GM12878 (cell line): ENCODE data around the gene COQ8B. TPM values are rescaled to one million over a fixed set of nuclear protein-coding genes. Genes with fewer than 3 reads are reported as not detected.

Source experiments
- ATAC-seq: fragments of 200-7000 bp; cut with Tn5 transposase; 3 replicates; pipeline ENCODE4 v1.9.1; 2020; ENCODE audit warnings: mild to moderate bottlenecking, moderate library complexity
- BruUV-seq: library from RNA; stranded (reverse); fragments of 400-500 nt; replicated peaks from 2 replicates; lab custom pipeline; 2021; lab: Mats Ljungman, UMichigan
- CTCF ChIA-PET: fragments of 300-600 bp; sonication (Branson Sonifier 250); formaldehyde crosslinking; extraction: SDS; loops from one replicate; lab custom pipeline; 2021; ENCODE audit warnings: inconsistent platforms; lab: Yijun Ruan, JAX
- POLR2A ChIA-PET: fragments of 350-600 bp; formaldehyde crosslinking; extraction: SDS; loops from one replicate; lab custom pipeline; 2021; ENCODE audit warnings: inconsistent platforms; lab: Charles Lee
- RAD21 ChIA-PET: fragments of 300-600 bp; sonication (Branson Sonifier 250); formaldehyde crosslinking; loops from one replicate; lab custom pipeline; 2023; ENCODE audit warnings: antibody characterized with exemption; ENCODE audit not compliant: unreplicated experiment; lab: Charles Lee
- SMC1A ChIA-PET: fragments of 300-600 bp; sonication (Branson Sonifier 250); formaldehyde crosslinking; loops from one replicate; lab custom pipeline; 2023; ENCODE audit not compliant: unreplicated experiment, uncharacterized antibody; lab: Charles Lee
- DNase-seq: peaks from one replicate; pipeline ENCODE4 v3.0.0-alpha.2; 2011; ENCODE audit warnings: low read depth, low spot score
- FAIRE-seq: peaks from 3 replicates; lab custom pipeline; 2011; peaks lifted over from hg19 to GRCh38; lab: Jason Lieb, UNC
- H2AFZ ChIP-seq: 2 replicates; pipeline ENCODE4 v1.6.0; 2011; ENCODE audit warnings: low read depth, low read length, control low read depth; ENCODE audit not compliant: control insufficient read depth
- H3K27ac ChIP-seq: 2 replicates; pipeline ENCODE4 v1.5.1; 2011; ENCODE audit warnings: control low read depth; ENCODE audit not compliant: control insufficient read depth, insufficient read depth
- H3K27me3 ChIP-seq, 2 experiments: replicated peaks in 1 of 2; 2 replicates each; pipeline versions ENCODE4 v1.6.0 to v1.6.1; 2011; ENCODE audit warnings: low read length in 1 of 2; ENCODE audit not compliant: control insufficient read depth in 2 of 2, insufficient read depth in 2 of 2
- H3K36me3 ChIP-seq, 2 experiments: 2 replicates each; pipeline ENCODE4 v1.5.1; 2011; ENCODE audit warnings: low read length in 1 of 2; ENCODE audit not compliant: control insufficient read depth in 2 of 2, insufficient read depth in 2 of 2
- H3K4me1 ChIP-seq: 2 replicates; pipeline ENCODE4 v1.6.1; 2011; ENCODE audit warnings: mild to moderate bottlenecking, low read length, moderate library complexity, mixed read lengths; ENCODE audit not compliant: control insufficient read depth, insufficient read depth
- H3K4me2 ChIP-seq: 2 replicates; pipeline ENCODE4 v1.6.0; 2011; ENCODE audit warnings: control low read depth; ENCODE audit not compliant: control insufficient read depth, insufficient read depth
- H3K4me3 ChIP-seq: fragments of 200-600 bp; sonication (generic); 2 replicates; pipeline ENCODE4 v1.5.1; 2016
- H3K79me2 ChIP-seq: 2 replicates; pipeline ENCODE4 v1.6.0; 2011; ENCODE audit warnings: low read length; ENCODE audit not compliant: control insufficient read depth, insufficient read depth
- H3K9ac ChIP-seq: 2 replicates; pipeline ENCODE4 v1.8.0; 2011; ENCODE audit warnings: low read length, control low read depth, mixed read lengths; ENCODE audit not compliant: control insufficient read depth, insufficient read depth
- H3K9me3 ChIP-seq: replicated peaks from 3 replicates; pipeline ENCODE4 v1.5.1; 2011; ENCODE audit warnings: mild to moderate bottlenecking, low read length; ENCODE audit not compliant: control insufficient read depth, insufficient read depth
- H4K20me1 ChIP-seq: 2 replicates; pipeline ENCODE4 v1.6.0; 2011; ENCODE audit not compliant: control insufficient read depth, insufficient read depth
- CBX3 ChIP-seq: fragments of 200-600 bp; sonication (generic); IDR thresholded peaks from 2 replicates; pipeline ENCODE4 v1.6.1; 2016; ENCODE audit warnings: low read depth, borderline replicate concordance
- E2F8 ChIP-seq: fragments of 450-650 bp; IDR thresholded peaks from 2 replicates; pipeline ENCODE4 v1.6.1; 2018; ENCODE audit warnings: mild to moderate bottlenecking, low read depth, moderate library complexity; ENCODE audit not compliant: partially characterized antibody
- EZH2 ChIP-seq: IDR thresholded peaks from 2 replicates; pipeline ENCODE4 v1.6.1; 2012; ENCODE audit warnings: low read depth, mild to moderate bottlenecking, control low read depth, inconsistent platforms, low read length, borderline replicate concordance; ENCODE audit not compliant: control insufficient read depth
- NFXL1 ChIP-seq: fragments of 450-650 bp; IDR thresholded peaks from 2 replicates; pipeline ENCODE4 v1.6.1; 2017; ENCODE audit warnings: antibody characterized with exemption, mild to moderate bottlenecking, borderline replicate concordance
- NKRF ChIP-seq: fragments of 450-650 bp; conservative IDR thresholded peaks from 2 replicates; pipeline ENCODE4 v1.6.1; 2017; ENCODE audit warnings: mild to moderate bottlenecking, moderate library complexity
- NR2C2 ChIP-seq: IDR thresholded peaks from 2 replicates; pipeline ENCODE4 v1.6.1; 2011; ENCODE audit warnings: borderline replicate concordance, low read depth; ENCODE audit not compliant: control insufficient read depth, insufficient read length
- POLR2AphosphoS2 ChIP-seq: IDR thresholded peaks from 2 replicates; pipeline ENCODE4 v1.6.1; 2011; ENCODE audit warnings: low read depth, mild to moderate bottlenecking, low read length, improper control_type of control experiment, moderate library complexity
- RELB ChIP-seq: fragments of 450-650 bp; IDR thresholded peaks from 2 replicates; pipeline ENCODE4 v1.6.1; 2017; ENCODE audit warnings: low read depth, mild to moderate bottlenecking, moderate library complexity
- ZBTB40 ChIP-seq: fragments of 450-650 bp; IDR thresholded peaks from 2 replicates; pipeline ENCODE4 v1.6.1; 2016; ENCODE audit warnings: mild to moderate bottlenecking, moderate library complexity, borderline replicate concordance
- ZNF207 ChIP-seq: fragments of 450-650 bp; IDR thresholded peaks from 2 replicates; pipeline ENCODE4 v1.6.1; 2014; ENCODE audit warnings: antibody characterized with exemption, mild to moderate bottlenecking, borderline replicate concordance
- ZNF274 ChIP-seq: IDR thresholded peaks from one replicate; pipeline ENCODE4 v1.8.0; 2011; ENCODE audit not compliant: insufficient read length, insufficient read depth
- WGBS: methylation state at CpG from one replicate; pipeline ENCODE4 v1.1.6; 2016; ENCODE audit warnings: low lambda C conversion rate; ENCODE audit not compliant: insufficient replicate concordance, insufficient coverage; ENCODE audit errors: missing lambda C conversion rate; 5-methylcytosine and 5-hydroxymethylcytosine counted together
- in situ Hi-C: fragments of 300-500 bp; cut with MboI; formaldehyde crosslinking; loops from 9 replicates; pipeline ENCODE4 v1.14.3; 2018; ENCODE audit warnings: mixed read lengths
- intact Hi-C: fragments of 100-400 bp; cut with micrococcal nuclease; formaldehyde crosslinking; loops from one replicate; pipeline ENCODE4 v1.14.2; 2022; ENCODE audit not compliant: unreplicated experiment
- polyA plus RNA-seq, 11 experiments: library from polyadenylated mRNA; depleted of rRNA in 4 of 11; unstranded in 6 of 11; stranded (reverse) in 5 of 11; fragments of >200 nt; fragmentation: Nextera tagmentation in 4 of 11; fragmentation: Illumina TruSeq in 1 of 11; extraction: Ambion mirVana in 4 of 11; extraction: Trizol in 1 of 11; gene quantifications; 1 replicate in 1 of 11; 2 replicates in 10 of 11; pipeline versions ENCODE4 v1.2.1 to v1.2.3, GENCODE V29; 2011 to 2016; ENCODE audit warnings: inconsistent platforms in 2 of 11, missing spikeins in 2 of 11, low read depth in 1 of 11
- total RNA-seq, 4 experiments: library from RNA; depleted of rRNA in 3 of 4; stranded (reverse); fragments of >200 nt in 3 of 4; fragmentation: Illumina TruSeq in 1 of 4; extraction: Trizol in 1 of 4; gene quantifications; 2 replicates each; pipeline versions ENCODE4 v1.2.1 to v1.2.3, GENCODE V29; 2013 to 2021

The COQ8B gene
- total and polyA plus RNA-seq, 10 of the 15 experiments (the other 5 are each of a cell fraction or from before 2014, with no cell fraction given), result 0.39 to 37.1 (median 16.8) TPM

GRCh38 chr19:40739871-40740703, 23.4 kb upstream of the COQ8B start:
- H3K9ac ChIP-seq, result no peak overlapping the region
- CTCF ChIA-PET, result no interaction called here
- POLR2A ChIA-PET, result no interaction called here
- DNase-seq (no peak), FAIRE-seq (no peak), ATAC-seq (no peak)
- no peak overlapping the region for H3K4me3 ChIP-seq
- H3K36me3 ChIP-seq, result peaks cover 0 to 1% of the 10 kb centered on the region in 2 experiments; a peak in 3 of 4 replicates
- no peaks in the 10 kb centered on the region for H4K20me1 ChIP-seq
- H2AFZ ChIP-seq, result no peak overlapping the region
- in situ Hi-C loops, result no loop called here
- no peak overlapping the region for H3K4me2 ChIP-seq
- no peaks in the 10 kb centered on the region for H3K27me3 ChIP-seq
- H3K4me1 ChIP-seq, result no peaks in the 10 kb centered on the region
- intact Hi-C loops, result no loop called here
- no peak overlapping the region for H3K27ac ChIP-seq
- H3K9me3 ChIP-seq, result no peaks in the 10 kb centered on the region
- no TSS peak for BruUV-seq
- H3K79me2 ChIP-seq, result no peaks in the 10 kb centered on the region
- SMC1A ChIA-PET, result interaction anchor here (0.6 kb wide), 1 partner anchor 80 kb away, joined by 3 read pairs; no protein-coding TSS in a partner anchor
- WGBS, result 73% methylated on average over 16 of the region's 16 CpGs
- RAD21 ChIA-PET, result no interaction called here
- TF ChIP-seq CBX3, result no peak
- TF ChIP-seq E2F8, result no peak
- no peak for TF ChIP-seq EZH2
- TF ChIP-seq ZBTB40, result no peak
- TF ChIP-seq ZNF274, result no peak
- TF ChIP-seq POLR2AphosphoS2, result no peak
- no peak for TF ChIP-seq RELB
- TF ChIP-seq ZNF207, result no peak
- no peak for TF ChIP-seq NKRF
- no peak for TF ChIP-seq NR2C2
- no peak for TF ChIP-seq NFXL1
